Measurements from ENCODE around the gene TNK2. TPM values are rescaled to one million over a fixed set of nuclear protein-coding genes. Genes with fewer than 3 reads are reported as not detected.
A peak's percentile ranks its signal among the peaks of the same experiment; 100 is the strongest.

The TNK2 gene
- polyA plus RNA-seq, 3 donors, result 0.84 to 131 (median 1.8) TPM

- no peaks in the 10 kb centered on the region for H3K36me3 ChIP-seq (replicated peaks in 1 of 2; ENCODE audit: control insufficient read depth in 1 of 2, insufficient read depth in 2 of 2, low read length in 2 of 2)
- DNase-seq, result peak; percentile 94 to 97 (median 97)
- H3K27me3 ChIP-seq (ENCODE audit: control insufficient read depth in 2 of 2, insufficient read depth in 2 of 2, low read length in 2 of 2), result no peaks in the 10 kb centered on the region
- H3K9me3 ChIP-seq (replicated peaks in 1 of 2; ENCODE audit: control insufficient read depth in 1 of 2, insufficient read depth in 1 of 2, low read length in 2 of 2), result no peaks in the 10 kb centered on the region
- Mint-ChIP-seq H3K9me3 (no peaks in the 10 kb centered on the region), H3K27me3 (ENCODE audit: low read depth in 3 of 3) (no peaks in the 10 kb centered on the region), H3K4me1 (peaks cover 94% of the 10 kb centered on the region), H3K36me3 (peaks cover 17 to 29% of the 10 kb centered on the region in 2 donors), H3K4me3 (peak overlapping the region; percentile 63 to 85), H3K27ac (peak overlapping the region; percentile 99 to 100 (median 99))
- H3K9ac ChIP-seq (ENCODE audit: insufficient read depth, low read length, poor library complexity, severe bottlenecking), result peak overlapping the region; percentile 86
- peaks cover 95% of the 10 kb centered on the region for H3K79me2 ChIP-seq (ENCODE audit: insufficient read depth, low read length)
- 12% methylated on average over 18 of the region's 23 CpGs for WGBS (ENCODE audit: insufficient coverage)
- peaks cover 94 to 96% of the 10 kb centered on the region in 2 donors for H3K4me1 ChIP-seq (ENCODE audit: control insufficient read depth in 1 of 2, insufficient read depth in 2 of 2, low read length in 2 of 2)
- intact Hi-C loops (cut with micrococcal nuclease), result loop anchor here in 1 of 2 donors (10.0 kb wide), 4 partner anchors 304 to 1316 kb away; partner anchors contain the start of genes NRROS and PPP1R2
- peak overlapping the region; percentile 62 for H3K4me2 ChIP-seq (replicated peaks; ENCODE audit: extremely low read depth, low read length, poor library complexity, severe bottlenecking)
- TF ChIP-seq CTCF (IDR thresholded peaks at IDR 0.05), result no peak
- peak overlapping the region in 2 of 3 experiments; percentile 15 to 65 for H3K4me3 ChIP-seq (replicated peaks in 1 of 3; ENCODE audit: low read depth in 2 of 3, low read length in 3 of 3)
- no peak overlapping the region for H2AFZ ChIP-seq (ENCODE audit: insufficient read depth, low read depth, low read length, poor library complexity, severe bottlenecking)
- H4K20me1 ChIP-seq (ENCODE audit: insufficient read depth, low read length), result no peaks in the 10 kb centered on the region
- peak overlapping the region; percentile 96 to 100 for H3K27ac ChIP-seq (ENCODE audit: low read depth in 1 of 2, low read length in 2 of 2)
Observed at GRCh38 chr3:195900436-195901355, 7.7 kb downstream of the TNK2 start.

- Histone ChIP-seq H3K36me3 (replicated peaks in 1 of 2; ENCODE audit: control insufficient read depth in 1 of 2, insufficient read depth in 2 of 2, low read length in 2 of 2) (no peaks in the 10 kb centered on the region), H2AFZ (ENCODE audit: insufficient read depth, low read depth, low read length, poor library complexity, severe bottlenecking) (no peak overlapping the region), H4K20me1 (ENCODE audit: insufficient read depth, low read length) (peaks cover under 1% of the 10 kb centered on the region), H3K4me1 (ENCODE audit: control insufficient read depth in 1 of 2, insufficient read depth in 2 of 2, low read length in 2 of 2) (peaks cover 88 to 95% of the 10 kb centered on the region in 2 donors), H3K9me3 (replicated peaks in 1 of 2; ENCODE audit: control insufficient read depth in 1 of 2, insufficient read depth in 1 of 2, low read length in 2 of 2) (no peaks in the 10 kb centered on the region), H3K4me2 (replicated peaks; ENCODE audit: extremely low read depth, low read length, poor library complexity, severe bottlenecking) (peak overlapping the region; percentile 62), H3K27me3 (ENCODE audit: control insufficient read depth in 2 of 2, insufficient read depth in 2 of 2, low read length in 2 of 2) (no peaks in the 10 kb centered on the region), H3K9ac (ENCODE audit: insufficient read depth, low read length, poor library complexity, severe bottlenecking) (peak overlapping the region; percentile 86), H3K4me3 (replicated peaks in 1 of 3; ENCODE audit: low read depth in 2 of 3, low read length in 3 of 3) (peak overlapping the region in 2 of 3 experiments; percentile 15 to 65), H3K27ac (ENCODE audit: low read depth in 1 of 2, low read length in 2 of 2) (peak overlapping the region; percentile 96 to 100), H3K79me2 (ENCODE audit: insufficient read depth, low read length) (peaks cover 95% of the 10 kb centered on the region)
- Mint-ChIP-seq H3K27me3 (ENCODE audit: low read depth in 3 of 3) (no peaks in the 10 kb centered on the region), H3K4me3 (peak overlapping the region; percentile 63 to 85), H3K36me3 (peaks cover 12 to 23% of the 10 kb centered on the region in 2 donors), H3K9me3 (no peaks in the 10 kb centered on the region), H3K4me1 (peaks cover 86% of the 10 kb centered on the region), H3K27ac (peak overlapping the region; percentile 99 to 100 (median 99))
- no peak for TF ChIP-seq CTCF (IDR thresholded peaks at IDR 0.05)
- WGBS (ENCODE audit: insufficient coverage), result 85% methylated on average over 4 of the region's 15 CpGs
- intact Hi-C loops (cut with micrococcal nuclease), result loop anchor here in 1 of 2 donors (10.0 kb wide), 4 partner anchors 305 to 1315 kb away; partner anchors contain the start of genes NRROS and PPP1R2
- no peak for DNase-seq
Observed at GRCh38 chr3:195899701-195900435, 8.5 kb downstream of the TNK2 start.

All from CD14-positive monocyte (primary cell).